ENCODE data around the gene HSPH1.

The HSPH1 gene

DNA sequence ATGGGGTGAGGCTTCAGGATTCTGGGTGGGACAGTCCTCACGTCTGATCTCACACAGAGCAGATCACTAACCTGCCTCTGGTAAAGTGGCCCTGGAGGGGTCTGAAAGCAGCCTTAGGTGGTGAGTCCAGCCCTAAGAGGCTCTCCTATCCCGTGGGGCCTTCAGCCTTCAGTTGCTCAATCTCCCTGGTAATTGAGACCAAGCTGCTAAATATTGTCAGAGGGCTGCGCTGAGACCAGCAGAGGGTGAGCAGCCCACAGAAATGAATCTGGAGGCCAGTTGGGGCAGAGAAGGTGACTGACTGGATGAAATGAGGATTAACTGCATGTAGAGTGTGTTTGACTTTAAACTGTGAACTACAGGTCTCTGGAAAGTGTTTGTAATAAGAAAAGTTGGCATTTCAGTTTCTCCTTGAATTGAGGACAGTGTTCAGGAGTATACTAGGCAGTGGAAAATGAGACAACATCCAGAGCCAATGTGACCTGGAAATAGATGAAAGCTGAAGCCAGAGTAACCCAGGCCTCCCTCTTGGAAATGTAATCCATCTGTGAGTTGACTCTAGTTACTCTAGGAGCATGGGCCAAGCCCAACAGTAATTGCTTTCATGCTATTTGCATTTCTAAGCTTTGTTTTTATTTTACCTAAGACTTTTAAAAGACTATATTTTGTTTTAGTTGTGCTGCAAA lies 14.3 kb upstream of the HSPH1 start:
- no peak overlapping the region for H3K27ac ChIP-seq
- no peak for TF ChIP-seq ZFX (IDR thresholded peaks at IDR 0.05; ENCODE audit: borderline replicate concordance)
- TF ChIP-seq, protein P1, sequence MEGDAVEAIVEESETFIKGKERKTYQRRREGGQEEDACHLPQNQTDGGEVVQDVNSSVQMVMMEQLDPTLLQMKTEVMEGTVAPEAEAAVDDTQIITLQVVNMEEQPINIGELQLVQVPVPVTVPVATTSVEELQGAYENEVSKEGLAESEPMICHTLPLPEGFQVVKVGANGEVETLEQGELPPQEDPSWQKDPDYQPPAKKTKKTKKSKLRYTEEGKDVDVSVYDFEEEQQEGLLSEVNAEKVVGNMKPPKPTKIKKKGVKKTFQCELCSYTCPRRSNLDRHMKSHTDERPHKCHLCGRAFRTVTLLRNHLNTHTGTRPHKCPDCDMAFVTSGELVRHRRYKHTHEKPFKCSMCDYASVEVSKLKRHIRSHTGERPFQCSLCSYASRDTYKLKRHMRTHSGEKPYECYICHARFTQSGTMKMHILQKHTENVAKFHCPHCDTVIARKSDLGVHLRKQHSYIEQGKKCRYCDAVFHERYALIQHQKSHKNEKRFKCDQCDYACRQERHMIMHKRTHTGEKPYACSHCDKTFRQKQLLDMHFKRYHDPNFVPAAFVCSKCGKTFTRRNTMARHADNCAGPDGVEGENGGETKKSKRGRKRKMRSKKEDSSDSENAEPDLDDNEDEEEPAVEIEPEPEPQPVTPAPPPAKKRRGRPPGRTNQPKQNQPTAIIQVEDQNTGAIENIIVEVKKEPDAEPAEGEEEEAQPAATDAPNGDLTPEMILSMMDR (IDR thresholded peaks at IDR 0.05), result no peak

DNA sequence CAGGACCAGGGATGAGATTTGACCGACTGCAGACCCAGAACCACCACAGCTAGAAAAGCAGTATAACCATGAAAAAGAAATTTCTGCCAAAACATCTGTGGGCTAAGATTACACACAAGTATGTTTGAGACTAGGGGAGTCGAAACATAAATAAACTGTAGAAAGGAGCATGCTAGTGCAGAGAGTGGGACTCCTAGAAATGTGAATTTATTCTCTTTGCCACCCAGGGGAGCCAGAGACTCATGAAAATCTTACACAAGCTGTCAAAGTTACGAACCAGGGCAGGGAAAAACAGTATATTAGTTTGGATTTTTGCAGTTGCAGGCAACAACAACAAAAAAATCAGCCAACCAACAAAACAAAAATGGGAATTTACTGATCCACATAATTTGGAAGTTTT lies 12.3 kb upstream of the HSPH1 start:
- TF ChIP-seq, protein P1 (IDR thresholded peaks at IDR 0.05), result no peak
- no peak for TF ChIP-seq ZFX (IDR thresholded peaks at IDR 0.05; ENCODE audit: borderline replicate concordance)
- no peak overlapping the region for H3K27ac ChIP-seq

DNA sequence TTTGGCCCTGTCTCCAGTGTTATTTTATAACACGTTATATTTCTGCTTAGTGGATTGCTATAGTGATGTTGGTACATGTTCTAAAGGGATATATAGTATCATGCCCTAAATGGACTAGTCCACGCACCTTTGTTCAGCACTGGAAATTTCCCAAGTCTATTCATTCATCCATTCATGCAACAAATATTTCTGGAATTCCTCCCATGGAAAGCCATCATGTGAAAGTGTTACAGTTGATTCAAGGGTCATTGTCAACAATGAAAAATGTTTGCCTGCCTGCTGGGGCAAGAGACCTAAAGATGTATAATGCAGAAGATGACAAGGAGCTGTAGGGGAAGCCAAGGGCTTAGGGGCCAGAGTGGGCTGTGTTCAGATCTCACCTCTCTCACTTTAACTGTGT lies 10.8 kb upstream of the HSPH1 start:
- H3K27ac ChIP-seq, result no peak overlapping the region
- no peak for TF ChIP-seq ZFX (IDR thresholded peaks at IDR 0.05; ENCODE audit: borderline replicate concordance)
- TF ChIP-seq, protein P1 (IDR thresholded peaks at IDR 0.05), result no peak

DNA sequence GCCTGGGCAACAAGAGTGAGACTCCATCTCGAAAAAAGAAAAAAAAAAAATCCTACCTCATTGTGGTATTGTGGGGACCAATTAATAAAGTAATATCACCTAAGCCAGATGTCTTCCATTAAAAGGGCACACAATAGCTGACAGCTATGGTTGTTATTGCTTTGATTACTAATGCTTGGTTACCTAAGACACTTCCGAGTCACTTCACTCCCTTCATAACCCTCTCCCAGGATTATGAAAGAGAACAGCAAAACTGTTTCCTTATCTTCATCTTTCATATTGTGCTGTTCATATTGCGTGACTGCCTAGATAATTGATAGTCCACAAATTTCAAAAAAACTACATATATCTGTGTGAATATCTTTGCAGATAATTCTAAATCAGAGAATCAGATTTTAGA lies 10.3 kb upstream of the HSPH1 start:
- TF ChIP-seq, protein P1 (IDR thresholded peaks at IDR 0.05), result no peak
- TF ChIP-seq ZFX (IDR thresholded peaks at IDR 0.05; ENCODE audit: borderline replicate concordance), result no peak
- no peak overlapping the region for H3K27ac ChIP-seq

DNA sequence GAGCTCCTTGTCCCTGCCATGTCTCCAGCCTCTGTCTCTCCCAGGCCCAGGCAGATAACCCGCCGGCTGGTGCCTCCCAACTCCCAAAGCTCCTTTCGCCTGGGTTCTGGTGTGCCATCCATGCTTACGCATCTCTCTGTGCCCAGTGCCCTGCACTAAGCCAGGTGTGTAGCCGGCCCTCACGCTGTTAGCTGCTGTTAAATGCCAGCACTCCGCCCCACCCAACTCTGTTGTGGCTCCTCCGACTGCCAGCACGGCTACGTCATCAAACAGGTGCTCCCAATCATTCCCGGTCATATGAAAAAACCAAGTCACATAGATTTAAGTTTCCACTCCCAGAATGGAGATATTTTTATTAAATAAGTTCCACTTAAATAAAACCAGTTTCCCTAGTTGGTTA lies 7.0 kb upstream of the HSPH1 start:
- TF ChIP-seq, protein P1 (IDR thresholded peaks at IDR 0.05), result no peak
- no peak for TF ChIP-seq ZFX (IDR thresholded peaks at IDR 0.05; ENCODE audit: borderline replicate concordance)
- H3K27ac ChIP-seq, result no peak overlapping the region

DNA sequence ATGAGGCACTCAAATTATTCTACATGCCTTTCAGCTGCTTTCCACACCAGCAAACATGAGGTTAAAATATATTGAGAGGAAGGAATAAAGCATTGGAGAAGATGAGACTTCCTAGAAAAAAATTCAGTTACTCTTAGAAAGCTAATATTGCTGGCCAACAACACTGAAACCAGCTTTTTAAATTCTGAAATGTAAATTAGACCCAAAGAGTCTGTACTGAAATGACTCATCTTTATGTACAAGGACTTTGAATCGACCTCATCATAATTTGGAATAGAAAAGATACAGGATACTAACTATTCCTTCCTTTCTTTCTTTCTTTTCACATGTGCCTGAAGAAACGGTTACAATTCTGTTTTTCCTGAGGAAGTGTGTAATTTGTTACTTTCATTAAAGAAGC lies 6.5 kb upstream of the HSPH1 start:
- TF ChIP-seq, protein P1 (IDR thresholded peaks at IDR 0.05), result no peak
- no peak for TF ChIP-seq ZFX (IDR thresholded peaks at IDR 0.05; ENCODE audit: borderline replicate concordance)
- H3K27ac ChIP-seq, result no peak overlapping the region

DNA sequence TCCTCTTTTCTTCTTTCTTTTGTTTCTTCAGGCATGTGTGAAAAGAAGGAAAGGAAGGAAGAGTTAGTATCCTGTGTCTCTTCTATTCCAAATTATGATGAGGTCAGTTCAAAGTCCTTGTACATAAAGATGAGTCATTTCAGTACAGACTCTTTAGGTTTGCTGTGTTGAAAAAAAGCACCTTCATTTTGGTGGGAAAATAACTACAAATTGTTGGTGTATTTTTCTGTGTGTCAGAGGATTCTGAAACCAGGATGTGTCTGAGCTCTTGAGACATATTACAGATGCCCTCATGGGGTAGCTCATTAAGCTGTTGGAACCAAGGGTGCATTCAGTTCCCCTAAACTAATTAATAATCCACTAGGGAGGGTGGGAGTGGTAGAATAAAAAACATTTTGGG lies 5.8 kb upstream of the HSPH1 start:
- no peak for TF ChIP-seq ZFX (IDR thresholded peaks at IDR 0.05; ENCODE audit: borderline replicate concordance)
- H3K27ac ChIP-seq, result no peak overlapping the region

DNA sequence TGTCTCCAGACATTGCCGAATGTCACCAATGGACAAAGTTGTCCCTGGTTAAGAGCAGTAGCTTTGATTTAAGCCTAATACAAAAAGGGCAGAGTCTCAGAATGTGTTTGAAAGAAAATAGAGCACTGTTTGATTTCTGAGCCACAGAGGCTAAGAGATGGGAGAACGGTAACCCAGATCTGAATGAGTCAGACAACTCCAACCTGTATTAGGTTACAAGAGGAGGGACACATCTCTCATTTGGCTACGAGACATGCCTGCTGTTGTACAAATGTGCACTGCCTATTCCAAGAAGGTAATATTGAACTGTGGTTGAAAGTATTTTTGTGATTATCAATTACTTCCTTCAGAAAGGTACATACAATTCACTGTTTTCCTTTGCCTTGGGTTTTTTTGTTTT lies 4.9 kb upstream of the HSPH1 start:
- no peak for TF ChIP-seq ZFX (IDR thresholded peaks at IDR 0.05; ENCODE audit: borderline replicate concordance)
- TF ChIP-seq, protein P1 (IDR thresholded peaks at IDR 0.05), result no peak
- no peak overlapping the region for H3K27ac ChIP-seq

Measured in 22Rv1 (cell line).